HCT116 (cell line): ENCODE results near the gene ESPL1. TPM values are rescaled to one million over a fixed set of nuclear protein-coding genes. Genes with fewer than 3 reads are reported as not detected.

Experiments used
- ATAC-seq: fragments of 200-7000 bp; cut with Tn5 transposase; 2 replicates; pipeline ENCODE4 v1.9.1; 2020; ENCODE audit warnings: mild to moderate bottlenecking, moderate library complexity
- BruUV-seq: library from RNA; stranded (reverse); fragments of 400-500 nt; replicated peaks from 2 replicates; lab custom pipeline; 2021; lab: Mats Ljungman, UMichigan
- CTCF ChIA-PET: fragments of 300-600 bp; sonication (Branson Sonifier 250); formaldehyde crosslinking; loops from one replicate; lab custom pipeline; 2021; ENCODE audit warnings: antibody characterized with exemption; lab: Charles Lee
- POLR2A ChIA-PET: fragments of 300-600, 350-600 bp; sonication (Branson Sonifier 250); formaldehyde crosslinking; loops from one replicate; lab custom pipeline; 2021; ENCODE audit warnings: antibody characterized with exemption; lab: Charles Lee
- RAD21 ChIA-PET, 2 experiments: fragments of 300-600 bp; sonication (Branson Sonifier 250); formaldehyde crosslinking; loops; one replicate each; lab custom pipeline; 2023; ENCODE audit warnings: low total read pairs in 2 of 2; ENCODE audit not compliant: uncharacterized antibody in 2 of 2, unreplicated experiment in 2 of 2, low non-redundant PET in 1 of 2; lab: Charles Lee
- DNase-seq: peaks from one replicate; pipeline ENCODE4 v3.0.0-alpha.2; 2010; ENCODE audit warnings: low read depth, low spot score
- H2AFZ ChIP-seq: fragments of 200-600 bp; shearing (Covaris generic), sonication (generic); 2 replicates; pipeline ENCODE4 v1.6.1; 2017; ENCODE audit warnings: low read depth, mixed run types, mixed read lengths, antibody characterized with exemption, low read length; ENCODE audit not compliant: poor library complexity, severe bottlenecking
- H3K27ac ChIP-seq: 2 replicates; pipeline ENCODE4 v1.5.1; 2012; ENCODE audit warnings: low read depth, low read length
- H3K27me3 ChIP-seq: fragments of 200-600 bp; sonication (generic); 2 replicates; pipeline ENCODE4 v1.6.1; 2016; ENCODE audit warnings: mixed run types, low read length, mixed read lengths; ENCODE audit not compliant: insufficient read depth
- H3K36me3 ChIP-seq, 2 experiments: fragments of 200-500 bp in 1 of 2; fragments of 200-600 bp in 1 of 2; sonication (Bioruptor generic) in 1 of 2; sonication (generic) in 1 of 2; 2 replicates each; pipeline versions ENCODE4 v1.5.1 to v1.6.1; 2014 to 2016; ENCODE audit warnings: low read length in 2 of 2, inconsistent platforms in 1 of 2, mixed read lengths in 1 of 2, mixed run types in 1 of 2; ENCODE audit not compliant: insufficient read depth in 2 of 2, control insufficient read depth in 1 of 2
- H3K4me1 ChIP-seq, 2 experiments: fragments of 200-600 bp in 1 of 2; sonication (generic) in 1 of 2; 2 replicates each; pipeline versions ENCODE4 v1.5.1 to v1.6.1; 2012 to 2017; ENCODE audit warnings: low read length in 2 of 2, inconsistent platforms in 1 of 2, mild to moderate bottlenecking in 1 of 2, mixed read lengths in 1 of 2, mixed run types in 1 of 2, moderate library complexity in 1 of 2; ENCODE audit not compliant: insufficient read depth in 2 of 2, control insufficient read depth in 1 of 2
- H3K4me2 ChIP-seq: fragments of 200-600 bp; sonication (generic); 2 replicates; pipeline ENCODE4 v1.6.1; 2017; ENCODE audit warnings: mixed run types, low read length, mixed read lengths
- H3K4me3 ChIP-seq, 2 experiments: fragments of 200-600 bp in 1 of 2; sonication (generic) in 1 of 2; replicated peaks in 1 of 2; 2 replicates each; pipeline ENCODE4 v1.5.1; 2011 to 2016; ENCODE audit warnings: low read length in 2 of 2, control low read depth in 1 of 2, low read depth in 1 of 2, mild to moderate bottlenecking in 1 of 2, mixed read lengths in 1 of 2, mixed run types in 1 of 2
- H3K79me2 ChIP-seq: fragments of 200-600 bp; sonication (generic); 2 replicates; pipeline ENCODE4 v1.6.1; 2017; ENCODE audit warnings: mild to moderate bottlenecking, mixed run types, low read length, moderate library complexity, mixed read lengths; ENCODE audit not compliant: insufficient read depth
- H3K9ac ChIP-seq: fragments of 200-600 bp; sonication (generic); 2 replicates; pipeline ENCODE4 v1.6.1; 2016; ENCODE audit warnings: low read length, mixed read lengths
- H3K9me2 ChIP-seq: fragments of 200-600 bp; sonication (generic), shearing (Covaris generic); 2 replicates; pipeline ENCODE4 v1.6.1; 2017; ENCODE audit warnings: mixed run types, mild to moderate bottlenecking, moderate library complexity; ENCODE audit not compliant: insufficient read depth
- H3K9me3 ChIP-seq, 2 experiments: fragments of 200-500 bp in 1 of 2; fragments of 200-600 bp in 1 of 2; sonication (Bioruptor generic) in 1 of 2; sonication (generic) in 1 of 2; 2 replicates each; pipeline ENCODE4 v1.6.1; 2014 to 2017; ENCODE audit warnings: low read length in 2 of 2, mixed read lengths in 2 of 2, inconsistent platforms in 1 of 2, low read depth in 1 of 2, mild to moderate bottlenecking in 1 of 2, mixed run types in 1 of 2, moderate library complexity in 1 of 2; ENCODE audit not compliant: control insufficient read depth in 1 of 2, insufficient read depth in 1 of 2
- H4K20me1 ChIP-seq: fragments of 200-600 bp; sonication (generic), shearing (Covaris generic); 2 replicates; pipeline ENCODE4 v1.6.1; 2017; ENCODE audit warnings: mixed run types, mild to moderate bottlenecking, moderate library complexity; ENCODE audit not compliant: insufficient read depth
- CBX3 ChIP-seq: IDR thresholded peaks from 2 replicates; pipeline ENCODE4 v1.6.1; 2012; ENCODE audit warnings: low read depth
- CTCF ChIP-seq, 3 experiments: fragments of 200-600 bp in 1 of 3; sonication (generic) in 1 of 3; IDR thresholded peaks in 2 of 3; conservative IDR thresholded peaks in 1 of 3; 2 replicates each; pipeline ENCODE4 v1.5.1; 2012 to 2017; ENCODE audit warnings: low read depth in 2 of 3, low read length in 2 of 3, antibody characterized with exemption in 1 of 3, borderline replicate concordance in 1 of 3, control low read depth in 1 of 3, mild to moderate bottlenecking in 1 of 3, mixed read lengths in 1 of 3, mixed run types in 1 of 3, moderate library complexity in 1 of 3; ENCODE audit not compliant: insufficient read depth in 1 of 3
- EGR1 ChIP-seq: IDR thresholded peaks from 2 replicates; pipeline ENCODE4 v1.6.1; 2012; ENCODE audit warnings: low read depth
- EZH2 ChIP-seq: fragments of 200-600 bp; sonication (generic); IDR thresholded peaks from 2 replicates; pipeline ENCODE4 v1.6.1; 2017; ENCODE audit warnings: antibody characterized with exemption, mixed run types
- EZH2phosphoT487 ChIP-seq: fragments of 200-600 bp; IDR thresholded peaks from 2 replicates; pipeline ENCODE4 v1.6.1; 2018; ENCODE audit warnings: antibody characterized with exemption, borderline replicate concordance
- FOSL1 ChIP-seq: IDR thresholded peaks from 2 replicates; pipeline ENCODE4 v1.6.1; 2012; ENCODE audit warnings: low read depth
- JUND ChIP-seq: IDR thresholded peaks from 2 replicates; pipeline ENCODE4 v1.6.1; 2012
- MAX ChIP-seq: IDR thresholded peaks from 2 replicates; pipeline ENCODE4 v1.6.1; 2012
- POLR2A ChIP-seq: IDR thresholded peaks from 2 replicates; pipeline ENCODE4 v1.7.0; 2011; ENCODE audit warnings: borderline replicate concordance; ENCODE audit not compliant: insufficient read depth, insufficient read length; ENCODE audit errors: extremely low read depth
- REST ChIP-seq: IDR thresholded peaks from 2 replicates; pipeline ENCODE4 v1.6.1; 2012; ENCODE audit warnings: low read depth
- SIN3A ChIP-seq: IDR thresholded peaks from 2 replicates; pipeline ENCODE4 v1.6.1; 2012; ENCODE audit warnings: low read depth
- SP1 ChIP-seq: IDR thresholded peaks from 2 replicates; pipeline ENCODE4 v1.6.1; 2012; ENCODE audit warnings: low read depth
- SRF ChIP-seq: IDR thresholded peaks from 2 replicates; pipeline ENCODE4 v1.6.1; 2012; ENCODE audit warnings: low read depth
- TCF7L2 ChIP-seq: IDR thresholded peaks from 2 replicates; pipeline ENCODE4 v1.7.0; 2011; ENCODE audit warnings: borderline replicate concordance, inconsistent platforms; ENCODE audit not compliant: insufficient read depth, insufficient read length; ENCODE audit errors: extremely low read depth
- YY1 ChIP-seq: IDR thresholded peaks from 2 replicates; pipeline ENCODE4 v1.6.1; 2011; ENCODE audit warnings: low read length, low read depth, moderate library complexity, mild to moderate bottlenecking; ENCODE audit not compliant: insufficient replicate concordance; ENCODE audit errors: extremely low read depth
- ZBTB33 ChIP-seq: IDR thresholded peaks from 2 replicates; pipeline ENCODE4 v1.6.1; 2011; ENCODE audit warnings: mild to moderate bottlenecking, low read length, moderate library complexity; ENCODE audit not compliant: insufficient replicate concordance; ENCODE audit errors: extremely low read depth
- ZFX ChIP-seq: fragments of 450-650 bp; IDR thresholded peaks from 2 replicates; pipeline ENCODE4 v1.6.1; 2017
- ZNF274 ChIP-seq: fragments of 200-500 bp; sonication (Bioruptor generic); IDR thresholded peaks from 2 replicates; pipeline ENCODE4 v1.6.1; 2014; ENCODE audit warnings: mild to moderate bottlenecking, low read depth, low read length, inconsistent platforms
- intact Hi-C: fragments of 100-400 bp; cut with micrococcal nuclease; formaldehyde crosslinking; loops from 2 replicates; pipeline ENCODE4 v1.10.0; 2022
- total RNA-seq: library from RNA; stranded (reverse); gene quantifications from one replicate; pipeline ENCODE4 v1.2.1, GENCODE V29; 2021; ENCODE audit not compliant: unreplicated experiment
- TF ChIP-seq, protein P1 (sequence below): IDR thresholded peaks from 2 replicates; pipeline ENCODE4 v1.6.1; 2012

Gene ESPL1
- total RNA-seq, 1 experiment from 2014 or later: 50.3 TPM

DNA sequence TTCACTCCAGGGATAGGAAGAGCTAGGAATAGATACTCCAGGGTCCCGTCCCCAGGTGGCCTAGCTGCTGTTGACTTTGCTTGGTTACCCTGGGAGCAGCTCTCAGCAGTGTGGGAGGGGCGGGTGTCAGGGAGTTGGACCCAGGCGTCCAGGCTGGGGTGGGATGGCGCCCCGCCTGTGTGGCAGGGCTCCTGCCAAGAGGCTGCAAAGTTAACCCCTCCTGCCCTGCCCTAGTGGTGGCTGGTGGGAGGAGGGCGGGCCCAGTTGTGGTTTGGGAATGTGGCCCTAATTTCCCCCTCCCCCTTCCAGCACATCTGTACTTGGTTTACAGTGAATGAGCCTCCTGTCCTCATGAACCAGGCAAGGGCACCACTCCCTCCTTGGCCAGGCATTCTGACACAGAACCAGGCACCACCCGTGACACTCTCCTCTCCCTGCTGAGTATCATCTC, 34.4 kb upstream of the ESPL1 start:
- intact Hi-C loops: loop anchor here (2.0 kb wide), 1 partner anchor 19 kb away; a partner anchor contains a TSS
- no TSS peak for BruUV-seq
- Histone ChIP-seq H2AFZ (peak overlapping the region; percentile 26), H3K4me2 (peak overlapping the region; percentile 90), H3K9me3 (no peaks in the 10 kb centered on the region), H3K79me2 (no peaks in the 10 kb centered on the region; the same call in 1 of the 2 replicates), H3K27ac (peak overlapping the region; percentile 77; the same call in 1 of the 2 replicates), H3K9me2 (no peaks in the 10 kb centered on the region)
- ATAC-seq: no peak
- TF ChIP-seq JUND: no peak
- no peak for TF ChIP-seq ZFX
- TF ChIP-seq SRF: no peak
- no peak for TF ChIP-seq TCF7L2
- no peak for TF ChIP-seq EGR1
- TF ChIP-seq SIN3A: no peak
- TF ChIP-seq, protein P1, sequence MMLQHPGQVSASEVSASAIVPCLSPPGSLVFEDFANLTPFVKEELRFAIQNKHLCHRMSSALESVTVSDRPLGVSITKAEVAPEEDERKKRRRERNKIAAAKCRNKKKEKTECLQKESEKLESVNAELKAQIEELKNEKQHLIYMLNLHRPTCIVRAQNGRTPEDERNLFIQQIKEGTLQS: no peak
- TF ChIP-seq ZNF274: no peak
- TF ChIP-seq CTCF (IDR thresholded peaks at IDR 0.05 in 2 of 3, conservative IDR thresholded peaks at IDR 0.05 in 1 of 3; ENCODE audit: borderline replicate concordance in 1 of 3, insufficient read depth in 1 of 3, low read depth in 2 of 3, low read length in 2 of 3): no peak
- no peak for TF ChIP-seq ZBTB33
- no peak for TF ChIP-seq MAX
- no peak for TF ChIP-seq REST
- TF ChIP-seq EZH2: no peak
- TF ChIP-seq EZH2phosphoT487: no peak
- no peak for TF ChIP-seq SP1
- no peak for TF ChIP-seq CBX3
- no peak for TF ChIP-seq YY1
- TF ChIP-seq FOSL1: no peak
- no peak for TF ChIP-seq POLR2A
- TF ChIP-seq, all 23 proteins: peak for 0
- POLR2A ChIA-PET: no interaction called here
- H3K9ac ChIP-seq: peak overlapping the region; percentile 55
- no peak for DNase-seq
- H4K20me1 ChIP-seq: no peaks in the 10 kb centered on the region
- CTCF ChIA-PET: interaction anchor here (1.4 kb wide), 1 partner anchor 20 kb away, joined by 5 read pairs; no protein-coding TSS in a partner anchor
- H3K27me3 ChIP-seq: no peaks in the 10 kb centered on the region
- H3K4me1 ChIP-seq: peaks cover 54 to 76% of the 10 kb centered on the region in 2 experiments
- RAD21 ChIA-PET: no interaction called here
- H3K4me3 ChIP-seq: peak overlapping the region in 1 of 2 experiments; percentile 58; a peak in 1 of 4 replicates
- no peaks in the 10 kb centered on the region for H3K36me3 ChIP-seq
